H1 (cell line): ENCODE results near the gene LYSMD3. TPM values are rescaled to one million over a fixed set of nuclear protein-coding genes. Genes with fewer than 3 reads are reported as not detected.

Source experiments
- CTCF ChIA-PET: fragments of 300-600 bp; sonication (Branson Sonifier 250); formaldehyde crosslinking; loops from one replicate; lab custom pipeline; 2021; ENCODE audit not compliant: partially characterized antibody; lab: Charles Lee
- POLR2A ChIA-PET: fragments of 300-600 bp; sonication (Branson Sonifier 250); formaldehyde crosslinking; loops from one replicate; lab custom pipeline; 2021; ENCODE audit warnings: inconsistent platforms; ENCODE audit not compliant: partially characterized antibody; lab: Charles Lee
- DNase-seq, 2 experiments: peaks; one replicate each; pipeline versions ENCODE4 v3.0.0 to v3.0.0-alpha.2; 2010 to 2022; ENCODE audit warnings: low spot score in 2 of 2, low read depth in 1 of 2, mixed read lengths in 1 of 2
- FAIRE-seq: peaks from 2 replicates; lab custom pipeline; 2011; peaks lifted over from hg19 to GRCh38; lab: Jason Lieb, UNC
- H2AFZ ChIP-seq: 2 replicates; pipeline ENCODE4 v1.8.1; 2012; ENCODE audit warnings: low read length, inconsistent platforms
- H2AK5ac ChIP-seq: 2 replicates; pipeline ENCODE4 v1.6.1; 2013; ENCODE audit warnings: low read depth, low read length
- H2BK120ac ChIP-seq: replicated peaks from 2 replicates; pipeline ENCODE3; 2013; ENCODE audit warnings: low read depth, low read length, inconsistent platforms
- H2BK12ac ChIP-seq: 2 replicates; pipeline ENCODE4 v1.6.1; 2013; ENCODE audit warnings: low read depth, low read length
- H2BK15ac ChIP-seq: 2 replicates; pipeline ENCODE4 v1.6.1; 2013; ENCODE audit warnings: low read length
- H2BK20ac ChIP-seq: 2 replicates; pipeline ENCODE4 v1.6.1; 2013; ENCODE audit warnings: low read length
- H2BK5ac ChIP-seq: 2 replicates; pipeline ENCODE4 v1.6.1; 2013; ENCODE audit warnings: low read depth, low read length
- H3K14ac ChIP-seq: 2 replicates; pipeline ENCODE4 v1.6.1; 2013; ENCODE audit warnings: inconsistent platforms; ENCODE audit not compliant: insufficient read length
- H3K18ac ChIP-seq: 2 replicates; pipeline ENCODE4 v1.6.1; 2013; ENCODE audit warnings: low read length; ENCODE audit errors: extremely low read depth
- H3K23ac ChIP-seq: 2 replicates; pipeline ENCODE4 v1.6.1; 2013; ENCODE audit warnings: inconsistent platforms; ENCODE audit not compliant: insufficient read length
- H3K23me2 ChIP-seq: 2 replicates; pipeline ENCODE4 v1.6.1; 2013; ENCODE audit warnings: low read depth, low read length
- H3K27ac ChIP-seq: 2 replicates; pipeline ENCODE4 v1.6.1; 2011; ENCODE audit warnings: low read depth, low read length, inconsistent platforms
- H3K27me3 ChIP-seq, 4 experiments: replicated peaks in 1 of 4; 1 replicate in 1 of 4; 2 replicates in 3 of 4; pipeline versions ENCODE4 v1.6.1 to v1.8.1; 2011 to 2013; ENCODE audit warnings: low read length in 3 of 4, mild to moderate bottlenecking in 3 of 4, inconsistent platforms in 2 of 4, mixed read lengths in 2 of 4, moderate library complexity in 1 of 4; ENCODE audit not compliant: control insufficient read depth in 3 of 4, insufficient read depth in 3 of 4; ENCODE audit errors: extremely low read depth in 1 of 4
- H3K36me3 ChIP-seq, 4 experiments: 2 replicates each; pipeline versions ENCODE4 v1.6.1 to v1.8.1; 2011 to 2013; ENCODE audit warnings: mild to moderate bottlenecking in 4 of 4, low read length in 3 of 4, moderate library complexity in 2 of 4, control low read depth in 1 of 4, inconsistent platforms in 1 of 4; ENCODE audit not compliant: insufficient read depth in 4 of 4, control insufficient read depth in 2 of 4
- H3K4ac ChIP-seq: replicated peaks from 2 replicates; pipeline ENCODE3; 2013; ENCODE audit warnings: low read length, low read depth, mixed read lengths, inconsistent platforms; ENCODE audit not compliant: insufficient read length
- H3K4me1 ChIP-seq, 4 experiments: replicated peaks in 1 of 4; 1 replicate in 1 of 4; 2 replicates in 3 of 4; pipeline versions ENCODE4 v1.6.1 to v1.8.1; 2011 to 2013; ENCODE audit warnings: low read length in 3 of 4, inconsistent platforms in 2 of 4, mixed read lengths in 1 of 4; ENCODE audit not compliant: insufficient read depth in 4 of 4, control insufficient read depth in 3 of 4
- H3K4me2 ChIP-seq, 2 experiments: 2 replicates each; pipeline versions ENCODE4 v1.6.1 to v1.8.1; 2011 to 2013; ENCODE audit warnings: low read depth in 2 of 2, low read length in 2 of 2, control low read depth in 1 of 2, inconsistent platforms in 1 of 2, mild to moderate bottlenecking in 1 of 2; ENCODE audit not compliant: insufficient read depth in 1 of 2
- H3K4me3 ChIP-seq, 4 experiments: fragments of 200-600, 300-600 bp in 1 of 4; sonication (generic), shearing (Covaris generic), sonication (Bioruptor Twin) in 1 of 4; 2 replicates each; pipeline versions ENCODE4 v1.5.1 to v1.8.1; 2011 to 2016; ENCODE audit warnings: low read length in 4 of 4, low read depth in 3 of 4, control low read depth in 2 of 4, inconsistent platforms in 2 of 4, mild to moderate bottlenecking in 2 of 4, mixed read lengths in 1 of 4, moderate library complexity in 1 of 4; ENCODE audit not compliant: insufficient read depth in 2 of 4; ENCODE audit errors: extremely low read depth in 1 of 4
- H3K56ac ChIP-seq: replicated peaks from 2 replicates; pipeline ENCODE3; 2013; ENCODE audit warnings: low read depth, mild to moderate bottlenecking, mixed read lengths, low read length, inconsistent platforms; ENCODE audit not compliant: insufficient read length
- H3K79me1 ChIP-seq: 2 replicates; pipeline ENCODE4 v1.6.1; 2013; ENCODE audit warnings: low read depth, low read length, control low read depth
- H3K79me2 ChIP-seq, 2 experiments: 2 replicates each; pipeline versions ENCODE4 v1.6.1 to v1.8.1; 2012 to 2013; ENCODE audit warnings: low read length in 2 of 2, mild to moderate bottlenecking in 2 of 2, inconsistent platforms in 1 of 2; ENCODE audit not compliant: insufficient read depth in 2 of 2, control insufficient read depth in 1 of 2
- H3K9ac ChIP-seq, 4 experiments: replicated peaks in 1 of 4; 1 replicate in 1 of 4; 2 replicates in 3 of 4; pipeline versions ENCODE4 v1.6.1 to v1.8.1; 2011 to 2013; ENCODE audit warnings: low read depth in 3 of 4, low read length in 3 of 4, control low read depth in 2 of 4, mild to moderate bottlenecking in 2 of 4, moderate library complexity in 2 of 4, inconsistent platforms in 1 of 4; ENCODE audit errors: extremely low read depth in 1 of 4
- H3K9me3 ChIP-seq, 2 experiments: 2 replicates each; pipeline versions ENCODE4 v1.6.1 to v1.8.1; 2012 to 2013; ENCODE audit warnings: mild to moderate bottlenecking in 2 of 2, moderate library complexity in 2 of 2, control low read depth in 1 of 2, inconsistent platforms in 1 of 2, low read depth in 1 of 2, low read length in 1 of 2, mixed read lengths in 1 of 2; ENCODE audit not compliant: insufficient read depth in 2 of 2
- H4K20me1 ChIP-seq, 2 experiments: replicated peaks in 1 of 2; 2 replicates each; pipeline versions ENCODE3 to v1.8.1; 2011 to 2013; ENCODE audit warnings: inconsistent platforms in 2 of 2, low read length in 2 of 2, mild to moderate bottlenecking in 1 of 2; ENCODE audit not compliant: insufficient read depth in 2 of 2, control insufficient read depth in 1 of 2
- H4K5ac ChIP-seq: 2 replicates; pipeline ENCODE4 v1.6.1; 2013; ENCODE audit warnings: low read length, low read depth, mixed read lengths, inconsistent platforms; ENCODE audit not compliant: insufficient read length
- H4K8ac ChIP-seq: 2 replicates; pipeline ENCODE4 v1.8.0; 2013; ENCODE audit warnings: mild to moderate bottlenecking, moderate library complexity, low read length, inconsistent platforms; ENCODE audit not compliant: insufficient read depth; ENCODE audit errors: extremely low read depth
- H4K91ac ChIP-seq: replicated peaks from 2 replicates; pipeline ENCODE3; 2013; ENCODE audit warnings: low read length, mixed read lengths, inconsistent platforms; ENCODE audit not compliant: insufficient read length
- ATF2 ChIP-seq: IDR thresholded peaks from 2 replicates; pipeline ENCODE4 v1.6.1; 2012; ENCODE audit warnings: low read length, inconsistent platforms
- CBX8 ChIP-seq: fragments of 300-800, 300-1000 bp; sonication (generic); IDR thresholded peaks from 2 replicates; pipeline ENCODE4 v1.7.1; 2016; ENCODE audit warnings: low read depth, low read length, borderline replicate concordance
- CREB1 ChIP-seq: IDR thresholded peaks from 2 replicates; pipeline ENCODE4 v1.6.1; 2012; ENCODE audit warnings: inconsistent platforms
- CTBP2 ChIP-seq: IDR thresholded peaks from 2 replicates; pipeline ENCODE4 v1.7.0; 2011; ENCODE audit warnings: borderline replicate concordance, mild to moderate bottlenecking, moderate library complexity, mixed read lengths, low read length; ENCODE audit not compliant: insufficient read depth, insufficient read length
- FOSL1 ChIP-seq: IDR thresholded peaks from 2 replicates; pipeline ENCODE4 v1.6.1; 2011; ENCODE audit warnings: mild to moderate bottlenecking, low read depth, low read length, moderate library complexity; ENCODE audit not compliant: insufficient read depth
- GTF2F1 ChIP-seq: IDR thresholded peaks from 2 replicates; pipeline ENCODE4 v1.6.1; 2012; ENCODE audit warnings: low read depth, low read length, improper control_type of control experiment, borderline replicate concordance
- MAX ChIP-seq: IDR thresholded peaks from 2 replicates; pipeline ENCODE4 v1.6.1; 2012; ENCODE audit warnings: inconsistent platforms
- PHF8 ChIP-seq: fragments of 200-600 bp; sonication (generic); conservative IDR thresholded peaks from 2 replicates; pipeline ENCODE4 v1.7.1; 2012; ENCODE audit warnings: low read depth, mild to moderate bottlenecking, inconsistent platforms, low read length, moderate library complexity
- WGBS, 2 experiments: shearing (Covaris generic) in 1 of 2; methylation state at CpG; one replicate each; pipeline versions ENCODE4 v1.1.6 to v1.1.7; 2013 to 2015; ENCODE audit warnings: low lambda C conversion rate in 2 of 2, mixed read lengths in 2 of 2, inconsistent platforms in 1 of 2, low coverage in 1 of 2, missing lambda C conversion rate in 1 of 2; ENCODE audit not compliant: insufficient replicate concordance in 2 of 2, insufficient coverage in 1 of 2, insufficient read length in 1 of 2; ENCODE audit errors: extremely low coverage in 1 of 2, missing lambda C conversion rate in 1 of 2; 5-methylcytosine and 5-hydroxymethylcytosine counted together
- polyA plus RNA-seq, 7 experiments: library from polyadenylated mRNA; depleted of rRNA in 3 of 7; stranded (reverse) in 5 of 7; unstranded in 2 of 7; fragments of >200 nt in 5 of 7; fragments of 200-250 nt in 2 of 7; gene quantifications; 1 replicate in 5 of 7; 2 replicates in 1 of 7; 4 replicates in 1 of 7; pipeline versions ENCODE4 v1.2.1 to v1.2.3, GENCODE V29; 2011 to 2013; ENCODE audit warnings: missing spikeins in 2 of 7, mixed read lengths in 2 of 7
- total RNA-seq: library from RNA; stranded (reverse); fragmentation: NEBNext Ultra II Directional; extraction: Animal tissue kit (Norgen Biotek cat#: 25700); gene quantifications from 2 replicates; pipeline ENCODE4 v1.2.1, GENCODE V29; 2021

Gene LYSMD3
- total and polyA plus RNA-seq, 2 of the 8 experiments (the other 6 are each of a cell fraction or from before 2014, with no cell fraction given) = 3.7 to 14.9 TPM

- H3K56ac ChIP-seq = no peak overlapping the region
- H4K91ac ChIP-seq = no peak overlapping the region
- no peak overlapping the region for H3K14ac ChIP-seq
- H3K79me1 ChIP-seq = no peaks in the 10 kb centered on the region; the same call in 1 of the 2 replicates
- no peak overlapping the region for H4K5ac ChIP-seq
- H2BK120ac ChIP-seq = peak overlapping the region; percentile 2
- H3K18ac ChIP-seq = peak overlapping the region; percentile 40; the same call in 1 of the 2 replicates
- H3K27me3 ChIP-seq = no peaks in the 10 kb centered on the region
- 0 out of 2 replicates have a peak overlapping the region, but pooled peaks have one; percentile 63 for H3K27ac ChIP-seq
- H2BK15ac ChIP-seq = no peak overlapping the region
- H3K23me2 ChIP-seq = peaks cover 24% of the 10 kb centered on the region
- peak; percentile 82 for FAIRE-seq
- no peak overlapping the region for H3K4ac ChIP-seq
- H3K23ac ChIP-seq = no peak overlapping the region
- peak overlapping the region; percentile 11 to 91 (median 71); a peak in 6 of 8 replicates for H3K4me3 ChIP-seq
- no peaks in the 10 kb centered on the region for H3K9me3 ChIP-seq
- peak overlapping the region; percentile 90 to 92 for H3K4me2 ChIP-seq
- no peak overlapping the region for H2AK5ac ChIP-seq
- peaks cover 5 to 26% (median 14%) of the 10 kb centered on the region in 4 experiments; a peak in 6 of 7 replicates for H3K4me1 ChIP-seq
- peak overlapping the region; percentile 10; the same call in 1 of the 2 replicates for H2BK5ac ChIP-seq
- H3K9ac ChIP-seq = no peak overlapping the region
- H2BK20ac ChIP-seq = no peak overlapping the region
- 4% methylated on average over 2 of the region's 2 CpGs; no CpG with 5 or more reads in 1 of the 2 experiments for WGBS, 2 experiments
- ChIA-PET POLR2A (interaction anchor here (0.5 to 2.6 kb wide), 10 partner anchors 9 to 419 kb away, joined by 3 to 10 read pairs (median 4); partner anchors contain the start of gene CETN3), CTCF (interaction anchor here (0.9 to 2.0 kb wide), 14 partner anchors 13 to 329 kb away, joined by 3 to 9 read pairs (median 4); partner anchors contain the start of genes CETN3 and LYSMD3)
- no peaks in the 10 kb centered on the region for H4K20me1 ChIP-seq
- H2AFZ ChIP-seq = no peak overlapping the region
- H3K79me2 ChIP-seq = peaks cover 9 to 69% of the 10 kb centered on the region in 2 experiments; a peak in 3 of 4 replicates
- H3K36me3 ChIP-seq = peaks cover 0 to 10% (median 5%) of the 10 kb centered on the region in 4 experiments; a peak in 3 of 8 replicates
- H2BK12ac ChIP-seq = no peak overlapping the region
- peak; percentile 61 to 64 for DNase-seq
- H4K8ac ChIP-seq = no peak overlapping the region
- no peak for TF ChIP-seq GTF2F1
- TF ChIP-seq ATF2 = peak; percentile 46; the same call in 1 of the 2 replicates
- TF ChIP-seq CREB1 = no peak
- peak; percentile 68 for TF ChIP-seq MAX
- TF ChIP-seq CBX8 = no peak
- no peak for TF ChIP-seq FOSL1
- no peak for TF ChIP-seq PHF8
- TF ChIP-seq CTBP2 = peak; percentile 75
Observed at GRCh38 chr5:90477073-90477472, 52.3 kb downstream of the LYSMD3 start.
